ENCODE measurements around the gene DOK4.

Gene DOK4

GRCh38 chr16:57468346-57468745 lies 17.9 kb downstream of the DOK4 start:
- H3K4me2 ChIP-seq (ENCODE audit: low read length, poor library complexity, severe bottlenecking) = peak overlapping the region; percentile 24
- H2BK120ac ChIP-seq (ENCODE audit: low read depth, low read length) = no peak overlapping the region
- H4K91ac ChIP-seq (ENCODE audit: low read length) = no peak overlapping the region
- DNase-seq = no peak
- no peaks in the 10 kb centered on the region for H3K27me3 ChIP-seq (ENCODE audit: control insufficient read depth in 1 of 2, insufficient read depth in 1 of 2, low read length in 2 of 2)
- peak overlapping the region; percentile 17 for H3K27ac ChIP-seq (ENCODE audit: low read length, poor library complexity, severe bottlenecking)
- H3K9me3 ChIP-seq (ENCODE audit: control insufficient read depth, low read length) = no peaks in the 10 kb centered on the region
- no peak overlapping the region for H2AFZ ChIP-seq (ENCODE audit: low read depth, low read length)
- no peak overlapping the region for H2BK5ac ChIP-seq (ENCODE audit: low read depth, low read length, poor library complexity, severe bottlenecking)
- H3K4ac ChIP-seq (ENCODE audit: low read depth in 1 of 2, low read length in 2 of 2) = no peak overlapping the region
- H3K79me1 ChIP-seq (replicated peaks; ENCODE audit: low read length, poor library complexity, severe bottlenecking) = peaks cover 19% of the 10 kb centered on the region
- no peak overlapping the region for H3K4me3 ChIP-seq (ENCODE audit: insufficient read depth in 1 of 2, low read depth in 1 of 2, low read length in 2 of 2)
- 97% methylated on average over 2 of the region's 2 CpGs for WGBS
- peaks cover 38% of the 10 kb centered on the region for H3K4me1 ChIP-seq (ENCODE audit: control insufficient read depth, insufficient read depth, low read depth, low read length)
- no peak overlapping the region for H3K9ac ChIP-seq (ENCODE audit: low read length)
- H3K36me3 ChIP-seq (ENCODE audit: control insufficient read depth in 1 of 2, insufficient read depth in 2 of 2, low read depth in 1 of 2, low read length in 2 of 2) = peaks cover 51 to 90% of the 10 kb centered on the region in 2 experiments
- no peak overlapping the region for H2BK15ac ChIP-seq (ENCODE audit: low read depth, poor library complexity, severe bottlenecking)
- no peak overlapping the region for H2AK5ac ChIP-seq (ENCODE audit: low read length, severe bottlenecking)
- no peak overlapping the region for H3K14ac ChIP-seq (ENCODE audit: low read length in 2 of 2)
- no peak overlapping the region for H3K18ac ChIP-seq (ENCODE audit: low read depth in 1 of 2, low read length in 2 of 2)
- H2BK12ac ChIP-seq (ENCODE audit: low read length in 2 of 2) = no peak overlapping the region
- no peak overlapping the region for H3K23ac ChIP-seq (ENCODE audit: low read length in 2 of 2)
- no peak overlapping the region for H4K8ac ChIP-seq (ENCODE audit: low read length)

GRCh38 chr16:57464523-57464922 lies 21.8 kb downstream of the DOK4 start:
- no peak overlapping the region for H3K27ac ChIP-seq (ENCODE audit: low read length, poor library complexity, severe bottlenecking)
- H3K27me3 ChIP-seq (ENCODE audit: control insufficient read depth in 1 of 2, insufficient read depth in 1 of 2, low read length in 2 of 2) = no peaks in the 10 kb centered on the region
- no peak overlapping the region for H2AK5ac ChIP-seq (ENCODE audit: low read length, severe bottlenecking)
- no peak overlapping the region for H2BK12ac ChIP-seq (ENCODE audit: low read length in 2 of 2)
- H3K4me3 ChIP-seq (ENCODE audit: insufficient read depth in 1 of 2, low read depth in 1 of 2, low read length in 2 of 2) = no peak overlapping the region
- no peak overlapping the region for H2AFZ ChIP-seq (ENCODE audit: low read depth, low read length)
- H3K4me1 ChIP-seq (ENCODE audit: control insufficient read depth, insufficient read depth, low read depth, low read length) = peaks cover 17% of the 10 kb centered on the region
- H3K14ac ChIP-seq (ENCODE audit: low read length in 2 of 2) = no peak overlapping the region
- no peak overlapping the region for H3K4ac ChIP-seq (ENCODE audit: low read depth in 1 of 2, low read length in 2 of 2)
- no peak overlapping the region for H2BK15ac ChIP-seq (ENCODE audit: low read depth, poor library complexity, severe bottlenecking)
- H2BK5ac ChIP-seq (ENCODE audit: low read depth, low read length, poor library complexity, severe bottlenecking) = no peak overlapping the region
- H3K4me2 ChIP-seq (ENCODE audit: low read length, poor library complexity, severe bottlenecking) = no peak overlapping the region
- no peaks in the 10 kb centered on the region for H3K9me3 ChIP-seq (ENCODE audit: control insufficient read depth, low read length)
- WGBS = no CpG with 5 or more reads among the region's 2 CpGs
- H3K36me3 ChIP-seq (ENCODE audit: control insufficient read depth in 1 of 2, insufficient read depth in 2 of 2, low read depth in 1 of 2, low read length in 2 of 2) = peaks cover 36 to 75% of the 10 kb centered on the region in 2 experiments
- no peak for DNase-seq
- H4K8ac ChIP-seq (ENCODE audit: low read length) = no peak overlapping the region
- peaks cover 14% of the 10 kb centered on the region for H3K79me1 ChIP-seq (replicated peaks; ENCODE audit: low read length, poor library complexity, severe bottlenecking)
- peak overlapping the region; percentile 94 for H3K9ac ChIP-seq (ENCODE audit: low read length)
- no peak overlapping the region for H2BK120ac ChIP-seq (ENCODE audit: low read depth, low read length)
- no peak overlapping the region for H3K23ac ChIP-seq (ENCODE audit: low read length in 2 of 2)
- no peak overlapping the region for H3K18ac ChIP-seq (ENCODE audit: low read depth in 1 of 2, low read length in 2 of 2)
- no peak overlapping the region for H4K91ac ChIP-seq (ENCODE audit: low read length)

- H3K9ac ChIP-seq (ENCODE audit: low read length) = peak overlapping the region; percentile 94
- 0% methylated on average over 6 of the region's 16 CpGs for WGBS
- H3K27me3 ChIP-seq (ENCODE audit: control insufficient read depth in 1 of 2, insufficient read depth in 1 of 2, low read length in 2 of 2) = no peaks in the 10 kb centered on the region
- no peak overlapping the region for H2AK5ac ChIP-seq (ENCODE audit: low read length, severe bottlenecking)
- peaks cover 35 to 75% of the 10 kb centered on the region in 2 experiments for H3K36me3 ChIP-seq (ENCODE audit: control insufficient read depth in 1 of 2, insufficient read depth in 2 of 2, low read depth in 1 of 2, low read length in 2 of 2)
- H2BK5ac ChIP-seq (ENCODE audit: low read depth, low read length, poor library complexity, severe bottlenecking) = no peak overlapping the region
- no peaks in the 10 kb centered on the region for H3K9me3 ChIP-seq (ENCODE audit: control insufficient read depth, low read length)
- peak overlapping the region in 1 of 2 experiments; percentile 23 for H3K23ac ChIP-seq (ENCODE audit: low read length in 2 of 2)
- peak overlapping the region; percentile 68 for H3K4me2 ChIP-seq (ENCODE audit: low read length, poor library complexity, severe bottlenecking)
- H2BK12ac ChIP-seq (ENCODE audit: low read length in 2 of 2) = no peak overlapping the region
- peak overlapping the region; percentile 55 for H4K91ac ChIP-seq (ENCODE audit: low read length)
- peak overlapping the region; percentile 13 for H2BK15ac ChIP-seq (ENCODE audit: low read depth, poor library complexity, severe bottlenecking)
- peak overlapping the region; percentile 8 for H2BK120ac ChIP-seq (ENCODE audit: low read depth, low read length)
- peaks cover 10% of the 10 kb centered on the region for H3K4me1 ChIP-seq (ENCODE audit: control insufficient read depth, insufficient read depth, low read depth, low read length)
- no peak overlapping the region for H3K27ac ChIP-seq (ENCODE audit: low read length, poor library complexity, severe bottlenecking)
- H3K79me1 ChIP-seq (replicated peaks; ENCODE audit: low read length, poor library complexity, severe bottlenecking) = peaks cover 8% of the 10 kb centered on the region
- peak; percentile 32 for DNase-seq
- H3K18ac ChIP-seq (ENCODE audit: low read depth in 1 of 2, low read length in 2 of 2) = peak overlapping the region in 1 of 2 experiments; percentile 73
- peak overlapping the region; percentile 15 to 88 for H3K4ac ChIP-seq (ENCODE audit: low read depth in 1 of 2, low read length in 2 of 2)
- H3K4me3 ChIP-seq (ENCODE audit: insufficient read depth in 1 of 2, low read depth in 1 of 2, low read length in 2 of 2) = peak overlapping the region; percentile 72 to 96
- peak overlapping the region in 1 of 2 experiments; percentile 70 for H3K14ac ChIP-seq (ENCODE audit: low read length in 2 of 2)
- H4K8ac ChIP-seq (ENCODE audit: low read length) = no peak overlapping the region
- H2AFZ ChIP-seq (ENCODE audit: low read depth, low read length) = no peak overlapping the region
These were observed 23.3 kb downstream of the DOK4 start for GRCh38 chr16:57462978-57463362.

DNA sequence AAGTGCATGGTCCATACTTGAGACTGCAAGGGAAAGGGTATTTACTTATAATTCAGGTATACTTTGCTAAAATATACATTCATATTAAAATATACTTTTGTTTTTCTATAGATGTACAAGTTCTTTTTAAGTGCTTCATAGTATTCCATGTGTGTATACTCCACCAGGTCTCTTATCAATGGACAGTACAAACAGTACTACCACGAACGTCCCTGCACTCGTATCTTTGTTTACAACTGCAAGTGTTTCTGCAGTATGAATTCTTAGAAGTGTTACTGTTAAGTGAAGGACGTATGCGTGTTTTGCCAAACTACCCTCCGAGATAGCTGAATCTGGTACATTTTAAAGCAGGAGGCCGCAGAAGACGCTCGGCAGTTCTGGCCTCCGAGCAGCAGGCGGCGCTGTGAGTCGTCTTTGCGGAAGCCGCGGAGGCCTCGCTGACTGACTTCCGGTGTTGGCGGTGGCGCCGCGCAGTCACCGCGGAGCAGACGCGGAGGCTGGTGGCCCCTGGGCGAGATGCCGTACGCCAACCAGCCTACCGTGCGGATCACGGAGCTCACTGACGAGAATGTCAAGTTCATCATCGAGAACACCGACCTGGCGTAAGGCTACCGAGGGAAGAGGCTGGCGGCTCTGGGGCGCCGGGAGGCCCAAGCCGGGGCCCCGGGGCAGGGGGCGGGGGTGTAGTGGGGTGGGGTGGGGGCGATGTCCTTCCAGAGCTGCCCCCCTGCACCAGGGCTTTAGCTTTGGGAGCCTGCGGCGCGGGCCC lies 23.9 kb downstream of the DOK4 start, which contains the start of gene POLR2C:
Gene POLR2C, plus strand, starts transcription at position 471 of the 769 bp plus-strand sequence. Its CDS starts 46 bp downstream, at position 517.
- Histone ChIP-seq H4K91ac (ENCODE audit: low read length) (peak within 1 kb of the TSS; percentile 55), H2AFZ (ENCODE audit: low read depth, low read length) (no peak within 1 kb of the TSS), H3K36me3 (ENCODE audit: control insufficient read depth in 1 of 2, insufficient read depth in 2 of 2, low read depth in 1 of 2, low read length in 2 of 2) (peaks cover 41 to 75% of the 10 kb centered on the region in 2 experiments), H2BK15ac (ENCODE audit: low read depth, poor library complexity, severe bottlenecking) (peak within 1 kb of the TSS; percentile 13), H4K8ac (ENCODE audit: low read length) (no peak within 1 kb of the TSS), H3K23ac (ENCODE audit: low read length in 2 of 2) (peak within 1 kb of the TSS in 1 of 2 experiments; percentile 23), H3K4me2 (ENCODE audit: low read length, poor library complexity, severe bottlenecking) (peak within 1 kb of the TSS; percentile 68), H2BK12ac (ENCODE audit: low read length in 2 of 2) (no peak within 1 kb of the TSS), H3K79me1 (replicated peaks; ENCODE audit: low read length, poor library complexity, severe bottlenecking) (peaks cover 8% of the 10 kb centered on the region), H3K9ac (ENCODE audit: low read length) (peak within 1 kb of the TSS; percentile 94), H3K27me3 (ENCODE audit: control insufficient read depth in 1 of 2, insufficient read depth in 1 of 2, low read length in 2 of 2) (no peaks in the 10 kb centered on the region), H3K14ac (ENCODE audit: low read length in 2 of 2) (peak within 1 kb of the TSS in 1 of 2 experiments; percentile 70), H2BK5ac (ENCODE audit: low read depth, low read length, poor library complexity, severe bottlenecking) (no peak within 1 kb of the TSS), H3K27ac (ENCODE audit: low read length, poor library complexity, severe bottlenecking) (no peak within 1 kb of the TSS), H3K18ac (ENCODE audit: low read depth in 1 of 2, low read length in 2 of 2) (peak within 1 kb of the TSS; percentile 68 to 73), H3K9me3 (ENCODE audit: control insufficient read depth, low read length) (no peaks in the 10 kb centered on the region), H2AK5ac (ENCODE audit: low read length, severe bottlenecking) (no peak within 1 kb of the TSS), H3K4me1 (ENCODE audit: control insufficient read depth, insufficient read depth, low read depth, low read length) (peaks cover 8% of the 10 kb centered on the region), H3K4ac (ENCODE audit: low read depth in 1 of 2, low read length in 2 of 2) (peak within 1 kb of the TSS; percentile 15 to 88), H2BK120ac (ENCODE audit: low read depth, low read length) (peak within 1 kb of the TSS; percentile 8), H3K4me3 (ENCODE audit: insufficient read depth in 1 of 2, low read depth in 1 of 2, low read length in 2 of 2) (peak within 1 kb of the TSS; percentile 72 to 96)
- DNase-seq = peak; percentile 88
- WGBS = 1% methylated on average over 40 of the region's 47 CpGs
